GM12891 (cell line): ENCODE measurements around the gene RGS7.

ENCODE experiments used
- DNase-seq: peaks from one replicate; pipeline ENCODE4 v3.0.0; 2011; ENCODE audit warnings: low spot score; ENCODE audit not compliant: insufficient read length
- FAIRE-seq: peaks from 2 replicates; lab custom pipeline; 2011; peaks lifted over from hg19 to GRCh38; lab: Jason Lieb, UNC
- PAX5 ChIP-seq: IDR thresholded peaks from 2 replicates; pipeline ENCODE4 v1.6.1; 2011; ENCODE audit warnings: low read length, moderate library complexity, mild to moderate bottlenecking; ENCODE audit not compliant: insufficient read depth, severe bottlenecking
- POLR2A ChIP-seq: IDR thresholded peaks from 2 replicates; pipeline ENCODE4 v1.6.1; 2011; ENCODE audit warnings: low read depth, low read length, control low read depth
- POLR2AphosphoS5 ChIP-seq: IDR thresholded peaks from 2 replicates; pipeline ENCODE4 v1.6.1; 2011; ENCODE audit warnings: low read depth, low read length, control low read depth
- POU2F2 ChIP-seq: IDR thresholded peaks from 2 replicates; pipeline ENCODE4 v1.6.1; 2011; ENCODE audit warnings: low read depth, mild to moderate bottlenecking, control low read depth, low read length, moderate library complexity
- SPI1 ChIP-seq: IDR thresholded peaks from 2 replicates; pipeline ENCODE4 v1.6.1; 2011; ENCODE audit warnings: low read depth, low read length, control low read depth
- TAF1 ChIP-seq: IDR thresholded peaks from 2 replicates; pipeline ENCODE4 v1.6.1; 2011; ENCODE audit warnings: low read depth, low read length, control low read depth

RGS7 gene

GRCh38 chr1:241130881-241131280, 226.1 kb downstream of the RGS7 start:
- DNase-seq (no peak), FAIRE-seq (no peak)
- TF ChIP-seq PAX5, result no peak
- no peak for TF ChIP-seq POLR2A
- no peak for TF ChIP-seq POU2F2
- TF ChIP-seq POLR2AphosphoS5, result no peak
- no peak for TF ChIP-seq SPI1
- TF ChIP-seq TAF1, result no peak

GRCh38 chr1:241129207-241129960, 227.6 kb downstream of the RGS7 start:
- DNase-seq, result no peak
- no peak for FAIRE-seq
- TF ChIP-seq POU2F2, result no peak
- TF ChIP-seq SPI1, result no peak
- TF ChIP-seq TAF1, result no peak
- no peak for TF ChIP-seq POLR2A
- TF ChIP-seq PAX5, result no peak
- TF ChIP-seq POLR2AphosphoS5, result no peak

DNA sequence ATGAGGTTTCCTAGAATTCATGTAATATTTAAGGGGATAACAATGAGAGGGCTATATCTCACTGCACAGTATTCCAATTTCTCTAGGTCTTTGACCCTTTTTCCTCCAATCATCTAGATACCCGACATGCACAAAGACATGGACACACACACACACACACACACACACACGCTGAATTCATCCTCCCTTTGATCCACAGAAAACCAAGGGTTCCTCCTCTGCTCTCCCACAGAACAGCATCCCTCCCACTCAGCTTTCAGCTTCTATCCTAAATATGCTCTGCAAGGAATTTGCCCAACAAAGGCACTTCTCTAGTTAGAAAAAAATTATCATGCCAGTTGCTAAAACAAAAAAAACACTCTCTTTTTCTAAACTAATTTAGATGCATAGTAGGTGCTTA, 231.7 kb downstream of the RGS7 start:
- FAIRE-seq (no peak), DNase-seq (no peak)
- TF ChIP-seq PAX5 (no peak), POLR2AphosphoS5 (no peak), SPI1 (no peak), TAF1 (no peak), POU2F2 (no peak), POLR2A (no peak)

- FAIRE-seq, result no peak
- TF ChIP-seq TAF1 (no peak), POLR2AphosphoS5 (no peak), SPI1 (no peak), PAX5 (no peak), POLR2A (no peak), POU2F2 (no peak)
- no peak for DNase-seq
Measured at GRCh38 chr1:241118049-241118448, 239.0 kb downstream of the RGS7 start.

- DNase-seq (no peak), FAIRE-seq (no peak)
- TF ChIP-seq SPI1 (no peak), POLR2A (no peak), TAF1 (no peak), POLR2AphosphoS5 (no peak), POU2F2 (no peak), PAX5 (no peak)
Measured at GRCh38 chr1:241115784-241116183, 241.2 kb downstream of the RGS7 start.

GRCh38 chr1:241114699-241115233, 242.2 kb downstream of the RGS7 start:
- DNase-seq (no peak), FAIRE-seq (no peak)
- TF ChIP-seq SPI1, result no peak
- no peak for TF ChIP-seq TAF1
- TF ChIP-seq POU2F2, result no peak
- TF ChIP-seq POLR2A, result no peak
- no peak for TF ChIP-seq PAX5
- TF ChIP-seq POLR2AphosphoS5, result no peak

DNA sequence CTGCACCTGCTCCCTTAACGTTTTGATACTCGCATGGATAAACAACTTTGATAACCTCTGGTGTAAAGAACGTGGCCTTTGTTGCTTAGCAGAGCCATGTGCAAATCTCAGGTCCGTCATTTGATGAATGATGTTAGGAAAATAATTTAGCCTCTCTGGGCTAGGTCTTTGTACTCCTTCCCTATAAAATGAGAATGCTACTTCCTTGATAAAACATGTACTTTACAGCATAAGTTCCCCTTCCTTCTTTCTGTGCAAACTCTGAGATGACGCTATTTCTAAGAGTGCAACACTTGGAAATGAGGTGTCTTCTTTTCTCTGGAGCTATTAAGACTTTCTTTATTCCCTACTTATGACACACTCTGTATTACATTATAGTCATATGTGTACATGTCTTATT, 243.4 kb downstream of the RGS7 start:
- no peak for FAIRE-seq

DNA sequence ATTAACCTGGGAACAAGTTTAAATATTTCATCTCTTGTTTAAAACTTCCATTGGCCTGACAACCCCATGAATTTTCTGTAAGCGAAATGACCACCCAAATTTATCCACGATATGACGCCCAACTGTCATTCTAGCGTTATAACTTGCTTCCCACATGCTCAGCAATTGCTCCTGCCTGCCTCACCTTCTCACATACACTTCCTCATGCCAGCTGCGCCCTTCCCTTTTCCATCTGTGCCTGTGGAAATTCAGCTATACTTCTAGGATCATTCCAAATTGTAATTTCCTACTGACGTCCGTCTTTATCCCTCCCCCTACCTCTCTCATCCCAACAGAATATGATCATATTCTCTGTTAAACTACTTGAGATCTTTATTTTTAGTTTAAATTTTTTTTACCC, 248.0 kb downstream of the RGS7 start:
- no peak for TF ChIP-seq SPI1
- no peak for TF ChIP-seq PAX5
- TF ChIP-seq POLR2A, result no peak
- no peak for TF ChIP-seq POLR2AphosphoS5
- no peak for TF ChIP-seq POU2F2
- TF ChIP-seq TAF1, result no peak
- FAIRE-seq (no peak), DNase-seq (no peak)

More for the DNA sequence above, 243.4 kb downstream of the RGS7 start:
- no peak for DNase-seq
- TF ChIP-seq POU2F2 (no peak), POLR2AphosphoS5 (no peak), PAX5 (no peak), SPI1 (no peak), POLR2A (no peak), TAF1 (no peak)

- no peak for TF ChIP-seq POLR2A
- TF ChIP-seq POU2F2, result no peak
- no peak for TF ChIP-seq PAX5
- no peak for TF ChIP-seq SPI1
- no peak for TF ChIP-seq POLR2AphosphoS5
- TF ChIP-seq TAF1, result no peak
- DNase-seq (no peak), FAIRE-seq (no peak)
Measured at GRCh38 chr1:241105147-241105546, 251.9 kb downstream of the RGS7 start.

- FAIRE-seq, result no peak
- TF ChIP-seq TAF1 (no peak), SPI1 (no peak), POU2F2 (no peak), POLR2AphosphoS5 (no peak), POLR2A (no peak), PAX5 (no peak)
Measured at GRCh38 chr1:241102664-241103063, 254.3 kb downstream of the RGS7 start.

GRCh38 chr1:241101622-241102021, 255.4 kb downstream of the RGS7 start:
- FAIRE-seq (no peak), DNase-seq (no peak)
- TF ChIP-seq POLR2A, result no peak
- no peak for TF ChIP-seq POLR2AphosphoS5
- TF ChIP-seq SPI1, result no peak
- TF ChIP-seq POU2F2, result no peak
- TF ChIP-seq TAF1, result no peak
- no peak for TF ChIP-seq PAX5

More at GRCh38 chr1:241102664-241103063, 254.3 kb downstream of the RGS7 start:
- DNase-seq, result no peak
